ENCODE data around the gene ZNF302. TPM values are rescaled to one million over a fixed set of nuclear protein-coding genes. Genes with fewer than 3 reads are reported as not detected.
"Not testable (repeated sequence)": the region's sequence is repeated elsewhere in the genome, so short reads cannot be mapped to it uniquely, and the experiment has no call there.

Gene ZNF302
- total RNA-seq, 1 donor from 2014 or later: 40.1 TPM

DNA sequence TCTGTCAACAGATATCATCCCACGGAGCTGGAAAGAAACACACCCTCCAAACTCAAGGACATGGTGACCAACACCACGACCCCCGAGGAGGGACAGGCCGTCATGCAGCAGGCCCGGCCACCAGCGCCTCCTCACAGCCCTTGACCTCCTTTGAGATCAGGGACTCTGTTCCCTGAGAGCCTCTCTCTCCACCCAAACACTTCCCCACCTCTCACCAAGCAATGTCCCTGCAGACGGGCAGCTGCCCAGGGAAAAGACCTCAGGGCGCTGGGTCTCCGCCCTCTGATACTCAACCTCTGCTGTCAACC lies 10.6 kb upstream of the ZNF302 start:
- H3K27ac Mint-ChIP-seq: no peak overlapping the region
- no peak overlapping the region for H3K4me3 Mint-ChIP-seq (ENCODE audit: low read depth)
- no peaks in the 10 kb centered on the region for H3K4me1 Mint-ChIP-seq (ENCODE audit: low read depth)
- H3K27me3 Mint-ChIP-seq: no peaks in the 10 kb centered on the region
- no peaks in the 10 kb centered on the region for H3K36me3 Mint-ChIP-seq (ENCODE audit: insufficient read depth)
- TF ChIP-seq, protein P1, sequence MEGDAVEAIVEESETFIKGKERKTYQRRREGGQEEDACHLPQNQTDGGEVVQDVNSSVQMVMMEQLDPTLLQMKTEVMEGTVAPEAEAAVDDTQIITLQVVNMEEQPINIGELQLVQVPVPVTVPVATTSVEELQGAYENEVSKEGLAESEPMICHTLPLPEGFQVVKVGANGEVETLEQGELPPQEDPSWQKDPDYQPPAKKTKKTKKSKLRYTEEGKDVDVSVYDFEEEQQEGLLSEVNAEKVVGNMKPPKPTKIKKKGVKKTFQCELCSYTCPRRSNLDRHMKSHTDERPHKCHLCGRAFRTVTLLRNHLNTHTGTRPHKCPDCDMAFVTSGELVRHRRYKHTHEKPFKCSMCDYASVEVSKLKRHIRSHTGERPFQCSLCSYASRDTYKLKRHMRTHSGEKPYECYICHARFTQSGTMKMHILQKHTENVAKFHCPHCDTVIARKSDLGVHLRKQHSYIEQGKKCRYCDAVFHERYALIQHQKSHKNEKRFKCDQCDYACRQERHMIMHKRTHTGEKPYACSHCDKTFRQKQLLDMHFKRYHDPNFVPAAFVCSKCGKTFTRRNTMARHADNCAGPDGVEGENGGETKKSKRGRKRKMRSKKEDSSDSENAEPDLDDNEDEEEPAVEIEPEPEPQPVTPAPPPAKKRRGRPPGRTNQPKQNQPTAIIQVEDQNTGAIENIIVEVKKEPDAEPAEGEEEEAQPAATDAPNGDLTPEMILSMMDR (IDR thresholded peaks at IDR 0.05; ENCODE audit: unreplicated experiment): no peak
- DNase-seq (ENCODE audit: low spot score, unreplicated experiment): no peak
- H3K9me3 Mint-ChIP-seq (ENCODE audit: low read depth): no peaks in the 10 kb centered on the region

GRCh38 chr19:34667349-34668076 lies 10.0 kb upstream of the ZNF302 start:
- DNase-seq (ENCODE audit: low spot score, unreplicated experiment): no peak
- Mint-ChIP-seq H3K9me3 (ENCODE audit: low read depth) (no peaks in the 10 kb centered on the region), H3K27ac (no peak overlapping the region), H3K4me3 (ENCODE audit: low read depth) (no peak overlapping the region), H3K36me3 (ENCODE audit: insufficient read depth) (no peaks in the 10 kb centered on the region), H3K4me1 (ENCODE audit: low read depth) (no peaks in the 10 kb centered on the region), H3K27me3 (no peaks in the 10 kb centered on the region)
- TF ChIP-seq, protein P1 (IDR thresholded peaks at IDR 0.05; ENCODE audit: unreplicated experiment): no peak

GRCh38 chr19:34668077-34668689 lies 9.3 kb upstream of the ZNF302 start:
- not testable (repeated sequence) for H3K27ac Mint-ChIP-seq; H3K4me1 Mint-ChIP-seq (ENCODE audit: low read depth); H3K27me3 Mint-ChIP-seq; H3K9me3 Mint-ChIP-seq (ENCODE audit: low read depth); H3K4me3 Mint-ChIP-seq (ENCODE audit: low read depth); DNase-seq (ENCODE audit: low spot score, unreplicated experiment); H3K36me3 Mint-ChIP-seq (ENCODE audit: insufficient read depth)

DNA sequence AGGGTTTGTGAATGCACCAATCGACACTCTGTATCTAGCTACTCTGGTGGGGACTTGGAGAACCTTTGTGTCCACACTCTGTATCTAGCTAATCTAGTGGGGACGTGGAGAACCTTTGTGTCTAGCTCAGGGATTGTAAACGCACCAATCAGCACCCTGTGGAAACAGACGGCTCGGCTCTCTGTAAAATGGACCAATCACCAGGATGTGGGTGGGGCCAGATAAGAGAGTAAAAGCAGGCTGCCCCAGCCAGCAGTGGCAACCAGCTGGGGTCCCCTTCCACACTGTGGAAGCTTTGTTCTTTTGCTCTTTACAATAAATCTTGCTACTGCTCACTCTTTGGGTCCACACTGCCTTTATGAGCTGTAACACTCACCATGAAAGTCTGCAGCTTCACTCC lies 8.8 kb upstream of the ZNF302 start:
- DNase-seq (ENCODE audit: low spot score, unreplicated experiment); H3K9me3 Mint-ChIP-seq (ENCODE audit: low read depth); H3K27me3 Mint-ChIP-seq; H3K4me1 Mint-ChIP-seq (ENCODE audit: low read depth); H3K4me3 Mint-ChIP-seq (ENCODE audit: low read depth); H3K36me3 Mint-ChIP-seq (ENCODE audit: insufficient read depth): not testable (repeated sequence)
- peak overlapping the region; percentile 77 for H3K27ac Mint-ChIP-seq

DNA sequence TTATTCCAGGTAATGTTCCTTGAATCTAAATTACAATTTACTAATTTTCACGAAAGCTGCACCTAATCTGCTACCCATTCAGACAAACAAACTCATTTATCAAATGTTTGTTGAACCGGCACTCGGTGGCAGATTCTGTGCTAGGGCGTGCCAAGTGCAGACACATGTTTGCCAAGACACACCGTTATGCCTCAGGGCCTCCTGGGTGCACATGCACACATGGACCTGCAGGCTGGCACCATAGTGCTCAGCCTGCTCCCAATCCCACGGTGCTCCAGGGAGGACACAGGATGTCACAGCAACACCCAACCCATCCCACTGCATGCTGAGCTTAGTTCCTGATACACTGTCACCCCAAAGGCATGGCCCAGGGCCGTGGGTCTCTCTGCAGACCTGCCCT lies 8.2 kb upstream of the ZNF302 start:
- Mint-ChIP-seq H3K36me3 (ENCODE audit: insufficient read depth) (no peaks in the 10 kb centered on the region), H3K27me3 (peaks cover 5% of the 10 kb centered on the region), H3K27ac (no peak overlapping the region), H3K4me3 (ENCODE audit: low read depth) (no peak overlapping the region), H3K9me3 (ENCODE audit: low read depth) (no peaks in the 10 kb centered on the region), H3K4me1 (ENCODE audit: low read depth) (no peaks in the 10 kb centered on the region)
- TF ChIP-seq, protein P1 (IDR thresholded peaks at IDR 0.05; ENCODE audit: unreplicated experiment): no peak
- DNase-seq (ENCODE audit: low spot score, unreplicated experiment): no peak

- Mint-ChIP-seq H3K27me3 (peaks cover 8% of the 10 kb centered on the region), H3K4me3 (ENCODE audit: low read depth) (no peak overlapping the region), H3K4me1 (ENCODE audit: low read depth) (peaks cover 5% of the 10 kb centered on the region), H3K36me3 (ENCODE audit: insufficient read depth) (peaks cover 2% of the 10 kb centered on the region), H3K9me3 (ENCODE audit: low read depth) (peaks cover 3% of the 10 kb centered on the region), H3K27ac (no peak overlapping the region)
- DNase-seq (ENCODE audit: low spot score, unreplicated experiment): no peak
- TF ChIP-seq, protein P1 (IDR thresholded peaks at IDR 0.05; ENCODE audit: unreplicated experiment): no peak
Observed at GRCh38 chr19:34671972-34672371, 5.5 kb upstream of the ZNF302 start.

Data from progenitor cell of endocrine pancreas (in vitro differentiated cells).